ENCODE results near the gene SGMS2.

SGMS2 gene

GRCh38 chr4:107828315-107829090 is 3.8 kb downstream of the SGMS2 start:
- DNase-seq (ENCODE audit: low spot score), result no peak
- no peak for TF ChIP-seq CTCF (IDR thresholded peaks at IDR 0.05; ENCODE audit: extremely low read depth, missing control alignments)

GRCh38 chr4:107831140-107831539 is 6.4 kb downstream of the SGMS2 start:
- TF ChIP-seq CTCF (IDR thresholded peaks at IDR 0.05; ENCODE audit: extremely low read depth, missing control alignments), result no peak
- no peak for DNase-seq (ENCODE audit: low spot score)

GRCh38 chr4:107832275-107832807 is 7.6 kb downstream of the SGMS2 start:
- DNase-seq (ENCODE audit: low spot score), result no peak

GRCh38 chr4:107834241-107834794 is 9.6 kb downstream of the SGMS2 start:
- TF ChIP-seq CTCF (IDR thresholded peaks at IDR 0.05; ENCODE audit: extremely low read depth, missing control alignments), result no peak
- no peak for DNase-seq (ENCODE audit: low spot score)

More at GRCh38 chr4:107832275-107832807, 7.6 kb downstream of the SGMS2 start:
- no peak for TF ChIP-seq CTCF (IDR thresholded peaks at IDR 0.05; ENCODE audit: extremely low read depth, missing control alignments)

GRCh38 chr4:107835406-107835805 is 10.7 kb downstream of the SGMS2 start:
- no peak for DNase-seq (ENCODE audit: low spot score)
- TF ChIP-seq CTCF (IDR thresholded peaks at IDR 0.05; ENCODE audit: extremely low read depth, missing control alignments), result no peak

GRCh38 chr4:107837317-107837716 is 12.6 kb downstream of the SGMS2 start:
- DNase-seq (ENCODE audit: low spot score), result no peak
- no peak for TF ChIP-seq CTCF (IDR thresholded peaks at IDR 0.05; ENCODE audit: extremely low read depth, missing control alignments)
